ENCODE data around the gene TMEM143.

TMEM143 gene

DNA sequence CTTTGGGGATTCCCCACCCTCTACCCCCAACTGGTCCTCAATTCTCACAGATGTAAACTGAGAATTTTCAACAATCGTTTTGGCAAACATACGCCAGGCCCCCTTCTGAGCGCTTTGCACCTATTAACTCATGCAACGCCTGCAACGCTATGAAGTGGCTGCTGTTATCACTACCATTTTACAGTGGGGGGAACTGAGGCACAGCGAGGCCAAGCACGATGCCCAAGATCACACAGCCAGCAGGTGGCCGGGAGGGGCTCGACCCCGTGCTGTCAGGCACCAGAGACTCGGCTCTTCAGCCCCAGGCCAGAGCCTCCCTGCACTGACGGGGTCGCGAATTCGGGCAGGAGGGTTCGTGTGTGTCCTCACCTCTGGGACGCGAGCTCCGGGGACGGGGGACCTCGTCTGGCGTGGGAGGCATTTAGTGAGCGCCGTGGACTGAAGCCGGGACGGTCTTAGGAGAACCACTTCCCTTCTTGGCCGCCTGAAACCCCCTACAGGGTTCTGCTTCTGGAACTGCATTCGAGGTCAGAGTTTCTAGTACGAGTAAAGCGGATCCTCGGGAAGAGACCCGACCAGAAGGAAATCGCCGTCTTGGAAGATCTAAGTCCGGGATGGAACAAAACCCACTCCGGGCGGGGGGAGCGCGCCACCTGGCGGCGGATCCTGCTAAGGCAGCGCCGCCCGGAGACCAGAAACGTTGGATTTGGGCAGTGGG lies 72.8 kb downstream of the TMEM143 start:
- DNase-seq = peak; percentile 18 to 49

GRCh38 chr19:48290401-48290770 lies 73.4 kb downstream of the TMEM143 start:
- DNase-seq = no peak

DNA sequence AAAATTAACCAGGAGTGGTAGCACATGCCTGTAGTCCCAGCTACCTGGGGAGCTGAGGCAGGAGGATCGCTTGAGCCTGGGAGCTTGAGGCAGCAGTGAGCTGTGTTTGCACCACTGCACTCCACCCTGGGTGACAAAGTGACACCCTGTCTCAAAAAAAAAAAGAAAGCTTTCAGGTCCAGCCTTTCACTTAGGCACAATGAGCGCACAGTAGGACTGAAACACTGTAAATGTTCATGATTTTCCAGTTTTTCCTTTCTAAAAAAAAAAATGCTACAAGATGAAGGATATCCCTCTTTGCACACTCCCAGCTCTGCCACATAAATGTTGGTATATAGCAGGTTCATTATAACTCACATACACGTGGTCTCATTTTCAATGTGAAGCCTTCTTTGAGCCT lies 76.0 kb downstream of the TMEM143 start:
- no peak for DNase-seq

DNA sequence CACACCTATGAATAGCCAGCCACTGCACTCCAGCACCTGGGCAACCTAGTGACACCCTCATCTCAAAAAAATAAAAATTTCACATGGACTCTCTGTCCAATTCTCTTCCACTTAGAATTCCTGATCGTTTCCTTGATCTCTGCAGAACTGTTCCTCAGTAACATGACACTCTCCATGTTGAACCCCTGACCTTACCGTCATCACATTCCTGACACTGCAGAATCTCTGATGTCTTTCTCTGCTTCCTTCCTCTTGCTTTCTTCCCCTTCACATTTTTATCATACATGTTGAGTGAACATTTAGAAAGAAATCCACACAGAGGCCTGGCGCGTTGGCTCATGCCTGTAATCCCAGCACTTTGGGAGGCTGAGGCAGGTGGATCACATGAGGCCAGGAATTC lies 78.8 kb downstream of the TMEM143 start:
- no peak for DNase-seq

GRCh38 chr19:48283908-48284307 lies 79.8 kb downstream of the TMEM143 start:
- DNase-seq = no peak

Measured in SW 1271 (cell line).